Astrocyte (in vitro differentiated cells and primary cell): ENCODE measurements around the gene RBBP7.

Experiments used
- CTCF ChIP-seq: IDR thresholded peaks from 2 replicates; pipeline ENCODE4 v1.5.1; 2011; ENCODE audit warnings: low read depth, mild to moderate bottlenecking, inconsistent platforms, low read length, moderate library complexity; ENCODE audit not compliant: insufficient read depth
- EZH2 ChIP-seq: IDR thresholded peaks from 2 replicates; pipeline ENCODE4 v1.6.1; 2012; ENCODE audit warnings: mild to moderate bottlenecking, low read length, inconsistent platforms; ENCODE audit not compliant: insufficient read depth

GRCh38 chrX:16918979-16919378 lies 48.8 kb upstream of the RBBP7 start:
- TF ChIP-seq CTCF (no peak), EZH2 (no peak)
